ENCODE data around the gene CBX7. TPM values are rescaled to one million over a fixed set of nuclear protein-coding genes. Genes with fewer than 3 reads are reported as not detected.
A peak's percentile ranks its signal among the peaks of the same experiment; 100 is the strongest.

CBX7 gene
- total and polyA plus RNA-seq, 7 donors = 12.2 to 52.9 (median 38.8) TPM

DNA sequence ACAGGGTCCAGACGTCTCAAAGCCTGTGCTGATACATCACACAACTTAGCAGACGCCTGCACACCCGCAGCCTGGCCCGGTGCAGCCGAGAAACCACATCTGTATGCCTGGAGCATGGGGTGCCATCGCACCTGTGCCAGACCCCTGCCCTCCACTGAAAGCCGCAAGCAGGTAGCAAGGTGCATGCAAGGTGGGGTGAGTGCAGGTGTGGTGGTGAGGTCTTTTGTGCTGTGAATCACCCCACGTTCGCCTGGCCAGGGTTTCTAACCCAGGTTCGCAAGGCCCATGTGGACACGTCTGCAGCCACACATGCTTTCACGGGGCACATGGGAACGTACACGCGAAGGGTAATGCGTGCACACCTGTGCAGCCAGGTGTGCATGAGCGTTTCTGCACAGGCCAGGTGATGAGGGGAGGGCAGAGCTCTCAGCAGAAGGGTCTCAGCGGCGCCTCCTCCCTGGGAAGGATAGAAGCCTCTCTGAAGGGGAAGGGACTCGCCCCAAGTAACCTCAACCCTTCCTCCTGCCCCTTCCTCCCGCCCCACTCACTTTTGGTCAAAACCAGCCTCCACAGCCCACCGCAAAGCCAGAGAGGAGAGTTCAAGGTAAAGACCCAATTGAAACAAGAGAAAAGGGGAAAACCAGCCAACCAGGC is 19.5 kb downstream of the CBX7 start:
- intact Hi-C loops (cut with DNase I) = loop anchor here in 1 of 2 donors (5.0 kb wide), 1 partner anchor 366 kb away; no protein-coding TSS in a partner anchor
- Histone ChIP-seq H3K9me3 (no peaks in the 10 kb centered on the region), H3K4me3 (no peak overlapping the region), H3K27ac (no peak overlapping the region), H3K4me1 (no peaks in the 10 kb centered on the region), H3K36me3 (ENCODE audit: insufficient read depth in 1 of 2, low read depth in 1 of 2) (peaks cover 0 to 24% of the 10 kb centered on the region in 2 donors), H3K27me3 (ENCODE audit: insufficient read depth in 3 of 3, low read length in 2 of 3) (no peaks in the 10 kb centered on the region)
- TF ChIP-seq, protein P1, sequence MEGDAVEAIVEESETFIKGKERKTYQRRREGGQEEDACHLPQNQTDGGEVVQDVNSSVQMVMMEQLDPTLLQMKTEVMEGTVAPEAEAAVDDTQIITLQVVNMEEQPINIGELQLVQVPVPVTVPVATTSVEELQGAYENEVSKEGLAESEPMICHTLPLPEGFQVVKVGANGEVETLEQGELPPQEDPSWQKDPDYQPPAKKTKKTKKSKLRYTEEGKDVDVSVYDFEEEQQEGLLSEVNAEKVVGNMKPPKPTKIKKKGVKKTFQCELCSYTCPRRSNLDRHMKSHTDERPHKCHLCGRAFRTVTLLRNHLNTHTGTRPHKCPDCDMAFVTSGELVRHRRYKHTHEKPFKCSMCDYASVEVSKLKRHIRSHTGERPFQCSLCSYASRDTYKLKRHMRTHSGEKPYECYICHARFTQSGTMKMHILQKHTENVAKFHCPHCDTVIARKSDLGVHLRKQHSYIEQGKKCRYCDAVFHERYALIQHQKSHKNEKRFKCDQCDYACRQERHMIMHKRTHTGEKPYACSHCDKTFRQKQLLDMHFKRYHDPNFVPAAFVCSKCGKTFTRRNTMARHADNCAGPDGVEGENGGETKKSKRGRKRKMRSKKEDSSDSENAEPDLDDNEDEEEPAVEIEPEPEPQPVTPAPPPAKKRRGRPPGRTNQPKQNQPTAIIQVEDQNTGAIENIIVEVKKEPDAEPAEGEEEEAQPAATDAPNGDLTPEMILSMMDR (IDR thresholded peaks at IDR 0.05) = no peak
- no peak for ATAC-seq
- DNase-seq = peak in 1 of 2 donors; percentile 44
- WGBS, 3 donors = 92 to 93% (median 92%) methylated on average over 22 of the region's 22 CpGs

DNA sequence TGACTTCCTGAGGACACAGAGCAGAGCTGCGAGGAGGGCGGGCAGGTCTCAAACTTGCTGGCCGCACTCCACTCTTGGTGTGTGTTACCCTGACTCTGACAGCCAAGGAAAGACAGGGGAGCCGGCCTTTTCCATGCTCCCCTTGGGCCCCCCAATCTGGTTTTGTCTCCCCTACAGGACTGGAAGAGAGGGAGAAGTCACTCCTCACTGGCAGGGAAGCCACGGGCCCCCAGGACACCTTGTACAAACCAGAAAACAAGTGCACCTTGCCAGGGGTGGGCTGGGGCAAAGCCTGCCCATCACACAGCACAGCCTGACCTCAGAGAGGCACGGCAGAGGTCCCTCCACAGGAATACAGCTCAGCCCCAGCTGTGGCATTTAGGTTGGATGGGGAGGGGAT is 20.2 kb downstream of the CBX7 start:
- intact Hi-C loops (cut with DNase I) = loop anchor here in 1 of 2 donors (5.0 kb wide), 1 partner anchor 365 kb away; no protein-coding TSS in a partner anchor
- no peaks in the 10 kb centered on the region for H3K9me3 ChIP-seq
- TF ChIP-seq, protein P1 (IDR thresholded peaks at IDR 0.05) = no peak
- ATAC-seq (no peak), DNase-seq (peak in 1 of 2 donors; percentile 40)
- no peak overlapping the region for H3K27ac ChIP-seq
- 76 to 89% (median 78%) methylated on average over 6 of the region's 6 CpGs for WGBS, 3 donors
- H3K36me3 ChIP-seq (ENCODE audit: insufficient read depth in 1 of 2, low read depth in 1 of 2) = peaks cover 0 to 22% of the 10 kb centered on the region in 2 donors
- H3K4me1 ChIP-seq = no peaks in the 10 kb centered on the region
- no peak overlapping the region for H3K4me3 ChIP-seq
- H3K27me3 ChIP-seq (ENCODE audit: insufficient read depth in 3 of 3, low read length in 2 of 3) = no peaks in the 10 kb centered on the region

DNA sequence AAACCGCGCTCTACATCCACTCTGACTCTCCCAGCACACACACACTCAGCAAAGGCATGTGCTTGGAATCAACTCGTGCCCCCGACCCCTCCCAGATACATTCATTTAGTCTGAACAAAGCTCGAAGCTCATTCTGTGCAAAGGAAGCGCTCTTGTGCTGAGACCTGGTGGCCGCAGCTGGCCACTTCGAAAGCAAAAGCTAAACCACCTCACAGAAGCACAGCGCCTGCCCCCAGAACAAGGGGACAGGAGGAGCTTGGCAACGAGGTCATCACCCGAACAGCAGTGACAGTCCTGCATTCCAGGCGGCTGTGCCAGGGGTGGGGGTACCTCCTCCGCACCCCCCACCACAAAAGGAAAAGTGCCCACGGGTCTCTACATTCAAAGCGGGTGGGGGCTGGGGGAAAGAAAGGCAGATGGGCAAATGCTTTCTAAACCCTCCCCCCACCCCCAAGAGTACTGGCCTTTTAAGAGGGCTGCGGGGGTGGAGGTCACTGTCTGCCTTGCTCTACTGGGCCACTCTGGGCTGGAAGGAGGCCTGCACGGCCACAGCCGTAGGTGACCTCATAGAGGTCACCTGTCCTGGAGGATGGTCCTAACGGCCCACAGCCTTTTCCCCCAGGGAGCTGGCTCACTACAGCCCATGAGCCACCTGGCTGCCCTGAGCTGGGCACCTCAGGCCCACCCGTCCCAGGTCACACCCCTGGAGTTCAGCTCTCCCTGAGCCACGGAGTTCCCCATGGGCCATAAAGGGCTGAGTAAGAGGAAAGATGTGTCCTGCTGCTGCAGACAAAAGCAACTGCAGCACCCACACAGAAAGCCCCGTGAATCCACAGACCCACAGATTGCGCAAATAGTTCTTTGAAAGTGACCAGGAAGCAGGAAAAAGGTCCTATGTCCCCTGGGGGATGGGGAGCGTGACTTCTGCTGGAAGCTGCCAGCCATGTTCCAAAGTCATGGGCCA is 21.3 kb downstream of the CBX7 start:
- no peaks in the 10 kb centered on the region for H3K27me3 ChIP-seq (ENCODE audit: insufficient read depth in 3 of 3, low read length in 2 of 3)
- H3K4me3 ChIP-seq = no peak overlapping the region
- intact Hi-C loops (cut with DNase I) = loop anchor here in 1 of 2 donors (5.0 kb wide), 1 partner anchor 364 kb away; no protein-coding TSS in a partner anchor
- DNase-seq (no peak), ATAC-seq (no peak)
- H3K27ac ChIP-seq = no peak overlapping the region
- no peaks in the 10 kb centered on the region for H3K4me1 ChIP-seq
- WGBS, 3 donors = 48 to 50% (median 48%) methylated on average over 24 of the region's 24 CpGs
- TF ChIP-seq, protein P1 (IDR thresholded peaks at IDR 0.05) = no peak
- no peaks in the 10 kb centered on the region for H3K9me3 ChIP-seq
- H3K36me3 ChIP-seq (ENCODE audit: insufficient read depth in 1 of 2, low read depth in 1 of 2) = peaks cover 0 to 22% of the 10 kb centered on the region in 2 donors

DNA sequence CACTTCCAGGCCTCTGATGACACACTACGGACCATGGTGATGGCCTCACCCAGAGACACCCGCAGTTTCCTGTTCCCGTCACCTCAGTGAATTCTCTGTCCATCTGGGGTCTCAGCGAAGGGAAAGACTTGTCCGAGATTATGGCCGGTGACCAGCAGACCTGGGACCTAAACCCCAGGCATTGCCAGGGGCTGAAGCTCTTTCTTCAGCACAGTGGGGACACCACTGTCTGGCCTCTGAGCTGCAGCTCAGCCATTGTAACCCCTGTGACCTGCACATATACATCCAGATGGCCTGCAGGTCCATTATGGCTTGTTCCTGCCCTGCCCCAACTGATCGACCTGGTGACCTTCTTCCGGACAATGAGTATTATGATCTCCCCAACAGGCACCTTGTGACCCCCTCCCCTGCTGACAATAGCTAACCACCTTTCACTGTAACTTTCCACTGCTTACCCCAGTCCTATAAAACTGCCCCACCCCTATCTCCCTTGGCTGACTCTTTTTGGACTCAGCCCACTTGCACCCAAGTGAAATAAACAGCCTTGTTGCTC is 22.3 kb downstream of the CBX7 start:
- ATAC-seq = no peak
- H3K27ac ChIP-seq = no peak overlapping the region
- no peaks in the 10 kb centered on the region for H3K27me3 ChIP-seq (ENCODE audit: insufficient read depth in 3 of 3, low read length in 2 of 3)
- intact Hi-C loops (cut with DNase I) = loop anchor here in 1 of 2 donors (5.0 kb wide), 1 partner anchor 363 kb away; no protein-coding TSS in a partner anchor
- 89 to 94% (median 90%) methylated on average over 8 of the region's 8 CpGs for WGBS, 3 donors
- H3K4me1 ChIP-seq = no peaks in the 10 kb centered on the region
- no peaks in the 10 kb centered on the region for H3K9me3 ChIP-seq
- peaks cover 0 to 22% of the 10 kb centered on the region in 2 donors for H3K36me3 ChIP-seq (ENCODE audit: insufficient read depth in 1 of 2, low read depth in 1 of 2)
- no peak overlapping the region for H3K4me3 ChIP-seq
- no peak for DNase-seq
- TF ChIP-seq, protein P1 (IDR thresholded peaks at IDR 0.05) = no peak

All from psoas muscle (tissue), 8 donors.